Measurements from ENCODE around the gene ANKRD53. TPM values are rescaled to one million over a fixed set of nuclear protein-coding genes. Genes with fewer than 3 reads are reported as not detected.

ANKRD53 gene
- total RNA-seq, 2 donors from 2014 or later, result 0.88 TPM; not detected in 1

GRCh38 chr2:70984576-70985282 is 6.3 kb downstream of the ANKRD53 start:
- Mint-ChIP-seq H3K4me1 (ENCODE audit: low read depth in 2 of 2) (peaks cover 11 to 13% of the 10 kb centered on the region in 2 donors), H3K36me3 (peaks cover 8% of the 10 kb centered on the region), H3K4me3 (no peak overlapping the region), H3K27ac (peak overlapping the region in 1 of 2 donors; percentile 44), H3K9me3 (no peaks in the 10 kb centered on the region), H3K27me3 (no peaks in the 10 kb centered on the region)
- ATAC-seq (peak; percentile 92), DNase-seq (ENCODE audit: low spot score) (peak; percentile 83)

- H3K27ac Mint-ChIP-seq, result no peak overlapping the region
- no peaks in the 10 kb centered on the region for H3K9me3 Mint-ChIP-seq
- H3K4me1 Mint-ChIP-seq (ENCODE audit: low read depth in 2 of 2), result peaks cover 11 to 13% of the 10 kb centered on the region in 2 donors
- no peak for ATAC-seq
- no peak overlapping the region for H3K4me3 Mint-ChIP-seq
- no peak for DNase-seq (ENCODE audit: low spot score)
- H3K36me3 Mint-ChIP-seq, result peaks cover 8% of the 10 kb centered on the region
- no peaks in the 10 kb centered on the region for H3K27me3 Mint-ChIP-seq
Observed at GRCh38 chr2:70985283-70985688, 6.9 kb downstream of the ANKRD53 start.

- peak overlapping the region in 1 of 2 donors; percentile 36 for H3K27ac Mint-ChIP-seq
- DNase-seq (ENCODE audit: low spot score), result no peak
Observed at GRCh38 chr2:70985956-70986355, 7.5 kb downstream of the ANKRD53 start.

GRCh38 chr2:70986499-70987189 is 8.2 kb downstream of the ANKRD53 start:
- DNase-seq (ENCODE audit: low spot score) (no peak), ATAC-seq (no peak)
- Mint-ChIP-seq H3K36me3 (peaks cover 8% of the 10 kb centered on the region), H3K9me3 (no peaks in the 10 kb centered on the region), H3K4me1 (ENCODE audit: low read depth in 2 of 2) (peaks cover 15 to 18% of the 10 kb centered on the region in 2 donors), H3K27ac (peak overlapping the region; percentile 16 to 36), H3K4me3 (no peak overlapping the region), H3K27me3 (no peaks in the 10 kb centered on the region)

More at GRCh38 chr2:70985956-70986355, 7.5 kb downstream of the ANKRD53 start:
- H3K4me3 Mint-ChIP-seq, result no peak overlapping the region
- H3K36me3 Mint-ChIP-seq, result peaks cover 8% of the 10 kb centered on the region
- no peak for ATAC-seq
- no peaks in the 10 kb centered on the region for H3K9me3 Mint-ChIP-seq
- H3K4me1 Mint-ChIP-seq (ENCODE audit: low read depth in 2 of 2), result peaks cover 13% of the 10 kb centered on the region in 2 donors
- no peaks in the 10 kb centered on the region for H3K27me3 Mint-ChIP-seq

- no peaks in the 10 kb centered on the region for H3K9me3 Mint-ChIP-seq
- no peak overlapping the region for H3K27ac Mint-ChIP-seq
- no peak for ATAC-seq
- peaks cover 8% of the 10 kb centered on the region for H3K36me3 Mint-ChIP-seq
- peaks cover 17 to 19% of the 10 kb centered on the region in 2 donors for H3K4me1 Mint-ChIP-seq (ENCODE audit: low read depth in 2 of 2)
- no peak overlapping the region for H3K4me3 Mint-ChIP-seq
- DNase-seq (ENCODE audit: low spot score), result no peak
- H3K27me3 Mint-ChIP-seq, result no peaks in the 10 kb centered on the region
Observed at GRCh38 chr2:70987386-70987785, 9.0 kb downstream of the ANKRD53 start.

- Mint-ChIP-seq H3K4me1 (ENCODE audit: low read depth in 2 of 2) (peaks cover 22 to 24% of the 10 kb centered on the region in 2 donors), H3K27me3 (no peaks in the 10 kb centered on the region), H3K4me3 (no peak overlapping the region), H3K27ac (no peak overlapping the region), H3K9me3 (no peaks in the 10 kb centered on the region), H3K36me3 (peaks cover 8% of the 10 kb centered on the region)
- ATAC-seq, result no peak
- DNase-seq (ENCODE audit: low spot score), result no peak
Observed at GRCh38 chr2:70988151-70988550, 9.7 kb downstream of the ANKRD53 start.

- no peak for ATAC-seq
- Mint-ChIP-seq H3K9me3 (no peaks in the 10 kb centered on the region), H3K27me3 (no peaks in the 10 kb centered on the region), H3K4me3 (no peak overlapping the region), H3K27ac (no peak overlapping the region), H3K4me1 (ENCODE audit: low read depth in 2 of 2) (peaks cover 31 to 32% of the 10 kb centered on the region in 2 donors), H3K36me3 (peaks cover 11% of the 10 kb centered on the region)
- DNase-seq (ENCODE audit: low spot score), result no peak
Observed at GRCh38 chr2:70988726-70989648, 10.6 kb downstream of the ANKRD53 start.

- DNase-seq (ENCODE audit: low spot score) (no peak), ATAC-seq (no peak)
- H3K27me3 Mint-ChIP-seq, result no peaks in the 10 kb centered on the region
- no peak overlapping the region for H3K4me3 Mint-ChIP-seq
- peaks cover 29 to 34% of the 10 kb centered on the region in 2 donors for H3K4me1 Mint-ChIP-seq (ENCODE audit: low read depth in 2 of 2)
- peaks cover 13% of the 10 kb centered on the region for H3K36me3 Mint-ChIP-seq
- no peaks in the 10 kb centered on the region for H3K9me3 Mint-ChIP-seq
- H3K27ac Mint-ChIP-seq, result no peak overlapping the region
Observed at GRCh38 chr2:70990216-70990615, 11.8 kb downstream of the ANKRD53 start.

GRCh38 chr2:70991142-70991541 is 12.7 kb downstream of the ANKRD53 start:
- Mint-ChIP-seq H3K36me3 (peaks cover 10% of the 10 kb centered on the region), H3K27ac (no peak overlapping the region), H3K4me3 (no peak overlapping the region), H3K4me1 (ENCODE audit: low read depth in 2 of 2) (peaks cover 32 to 33% of the 10 kb centered on the region in 2 donors), H3K27me3 (no peaks in the 10 kb centered on the region), H3K9me3 (no peaks in the 10 kb centered on the region)
- no peak for ATAC-seq
- no peak for DNase-seq (ENCODE audit: low spot score)

GRCh38 chr2:70991742-70992141 is 13.3 kb downstream of the ANKRD53 start:
- no peak for DNase-seq (ENCODE audit: low spot score)
- peaks cover 5% of the 10 kb centered on the region for H3K36me3 Mint-ChIP-seq

GRCh38 chr2:70992945-70993853 is 14.8 kb downstream of the ANKRD53 start:
- DNase-seq (ENCODE audit: low spot score) (no peak), ATAC-seq (no peak)
- peaks cover 29 to 31% of the 10 kb centered on the region in 2 donors for H3K4me1 Mint-ChIP-seq (ENCODE audit: low read depth in 2 of 2)
- no peaks in the 10 kb centered on the region for H3K9me3 Mint-ChIP-seq
- H3K27me3 Mint-ChIP-seq, result no peaks in the 10 kb centered on the region
- H3K4me3 Mint-ChIP-seq, result peak overlapping the region; percentile 100
- H3K27ac Mint-ChIP-seq, result peak overlapping the region; percentile 90 to 94
- H3K36me3 Mint-ChIP-seq, result peaks cover 5% of the 10 kb centered on the region

More at GRCh38 chr2:70991742-70992141, 13.3 kb downstream of the ANKRD53 start:
- Mint-ChIP-seq H3K4me3 (no peak overlapping the region), H3K27me3 (no peaks in the 10 kb centered on the region), H3K4me1 (ENCODE audit: low read depth in 2 of 2) (peaks cover 29 to 31% of the 10 kb centered on the region in 2 donors), H3K27ac (no peak overlapping the region), H3K9me3 (no peaks in the 10 kb centered on the region)
- ATAC-seq, result no peak

GRCh38 chr2:70994009-70994698 is 15.7 kb downstream of the ANKRD53 start:
- no peaks in the 10 kb centered on the region for H3K9me3 Mint-ChIP-seq

More at GRCh38 chr2:70994009-70994698, 15.7 kb downstream of the ANKRD53 start:
- Mint-ChIP-seq H3K36me3 (peaks cover 5% of the 10 kb centered on the region), H3K27me3 (no peaks in the 10 kb centered on the region), H3K4me3 (peak overlapping the region; percentile 100), H3K4me1 (ENCODE audit: low read depth in 2 of 2) (peaks cover 29 to 31% of the 10 kb centered on the region in 2 donors), H3K27ac (peak overlapping the region; percentile 90 to 94)
- ATAC-seq (peak; percentile 64 to 68), DNase-seq (ENCODE audit: low spot score) (peak; percentile 73)
